Superior temporal gyrus (tissue), 1 donor: ENCODE measurements around the gene TACR2.

ENCODE experiments used
- DNase-seq: peaks from one replicate; pipeline ENCODE4 v3.0.0-alpha.2; 2016; ENCODE audit errors: extremely low spot score

Gene TACR2

DNA sequence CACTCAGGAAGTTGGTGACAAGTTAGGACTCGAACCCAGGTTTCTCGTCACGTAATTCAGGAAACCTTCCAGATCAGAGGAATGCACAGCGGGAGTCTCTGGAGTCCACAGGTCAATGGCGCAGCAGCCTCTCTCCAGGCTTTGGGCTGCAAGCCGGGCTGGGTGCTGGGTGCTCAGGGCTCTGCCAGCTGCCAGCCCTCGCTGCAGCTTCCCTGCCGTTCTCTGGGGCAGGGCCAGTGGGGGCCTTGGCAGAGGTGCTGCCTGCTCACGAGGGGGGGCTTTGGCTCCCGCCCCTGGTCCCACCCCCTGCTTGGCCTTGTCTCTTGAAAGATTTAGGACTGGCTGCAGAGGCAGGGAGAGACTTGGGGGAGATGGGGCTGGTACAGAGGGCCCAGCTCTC is at the start of gene TACR2:
Gene TACR2 (minus strand): TSS at position 224 of the 400 bp plus-strand sequence. CDS start 595 bp downstream, outside the sequence.
- DNase-seq: no peak

DNA sequence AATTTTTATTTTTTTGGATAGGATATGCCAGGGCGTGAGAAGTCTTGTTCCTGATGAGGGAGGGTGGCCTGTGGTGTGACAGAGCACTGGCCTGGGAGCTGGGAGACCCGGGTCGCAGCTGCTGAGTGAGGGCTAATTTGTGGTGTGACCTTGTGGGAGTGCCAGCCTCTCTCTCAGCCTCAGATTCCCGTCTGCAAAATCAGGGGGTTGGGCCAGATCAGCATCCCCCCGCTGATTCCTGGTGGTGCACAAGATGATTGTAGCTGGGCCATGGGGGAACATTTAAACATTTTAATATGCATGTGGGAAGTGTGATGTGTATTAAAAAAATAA is 49.4 kb upstream of the TACR2 start:
- no peak for DNase-seq

GRCh38 chr10:69465457-69466157 is 48.9 kb upstream of the TACR2 start:
- DNase-seq: no peak

DNA sequence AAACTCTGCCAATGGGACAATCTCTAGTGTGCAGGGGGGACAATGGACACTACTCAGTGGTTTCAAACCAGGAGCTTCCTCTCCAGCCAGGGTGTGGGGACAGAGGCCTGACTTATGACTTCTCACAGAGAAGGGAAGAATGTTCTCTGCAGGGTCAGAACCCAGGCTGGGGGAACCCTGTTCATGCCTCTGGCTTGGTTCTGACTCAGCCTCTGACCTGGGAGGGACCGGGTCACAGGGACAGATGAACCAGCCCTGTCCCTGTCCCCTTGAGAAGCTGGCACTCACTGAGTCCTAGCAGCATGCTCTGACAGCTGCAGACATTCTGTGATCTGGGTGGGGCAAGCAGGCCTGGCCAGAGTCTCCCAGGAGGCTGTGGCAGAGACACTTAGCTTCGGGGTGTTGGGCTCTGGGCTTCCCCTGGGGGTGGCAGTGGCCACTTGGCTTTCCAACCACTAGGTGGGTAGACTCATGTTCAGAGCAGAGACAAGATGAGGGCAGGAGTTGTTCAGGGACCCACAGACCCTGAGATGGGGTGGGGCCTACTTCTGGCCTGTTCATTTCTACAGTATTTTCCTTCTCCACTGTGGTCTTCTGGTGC is 48.2 kb upstream of the TACR2 start:
- DNase-seq: peak; percentile 68

DNA sequence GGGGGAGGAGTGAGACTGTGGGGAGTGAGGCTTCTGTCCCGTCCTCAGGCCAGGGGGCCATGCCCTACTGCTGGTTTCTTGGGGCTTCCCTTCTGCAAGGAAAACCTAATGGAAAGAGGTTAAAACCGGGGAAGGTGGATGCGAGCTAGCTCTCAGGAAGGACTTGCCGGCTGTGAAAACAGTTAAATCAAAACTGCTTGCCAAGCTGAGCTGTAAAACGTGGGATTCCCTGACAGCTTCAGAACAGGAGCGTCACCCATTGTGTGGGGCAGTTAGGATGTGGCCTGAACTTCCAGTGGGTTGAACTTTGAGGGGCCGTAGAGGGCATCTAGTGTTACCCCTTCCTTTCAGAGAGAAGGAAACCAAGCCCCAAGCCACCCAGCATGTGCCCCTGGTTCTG is 47.7 kb upstream of the TACR2 start:
- no peak for DNase-seq

DNA sequence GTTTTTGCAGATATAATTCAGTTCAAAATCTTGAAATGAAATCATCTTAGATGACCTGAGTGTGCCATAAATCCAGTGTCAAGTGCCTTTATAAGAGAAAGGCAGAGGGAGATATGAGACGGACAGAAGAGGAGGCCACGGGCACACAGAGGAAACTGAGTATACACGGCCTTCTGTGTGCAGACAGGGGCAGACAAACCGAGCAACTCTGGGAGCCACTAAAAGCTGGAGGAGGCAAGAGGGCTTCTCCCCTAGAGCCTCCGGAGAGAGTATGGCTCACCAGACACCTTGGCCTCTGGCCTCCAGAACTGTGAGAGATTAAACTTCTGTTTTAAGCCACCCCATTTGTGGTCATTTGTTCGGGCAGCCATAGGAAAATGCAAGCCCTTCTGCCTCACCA is 47.2 kb upstream of the TACR2 start:
- no peak for DNase-seq

- DNase-seq: no peak
Observed at GRCh38 chr10:69461243-69462025, 44.7 kb upstream of the TACR2 start.

DNA sequence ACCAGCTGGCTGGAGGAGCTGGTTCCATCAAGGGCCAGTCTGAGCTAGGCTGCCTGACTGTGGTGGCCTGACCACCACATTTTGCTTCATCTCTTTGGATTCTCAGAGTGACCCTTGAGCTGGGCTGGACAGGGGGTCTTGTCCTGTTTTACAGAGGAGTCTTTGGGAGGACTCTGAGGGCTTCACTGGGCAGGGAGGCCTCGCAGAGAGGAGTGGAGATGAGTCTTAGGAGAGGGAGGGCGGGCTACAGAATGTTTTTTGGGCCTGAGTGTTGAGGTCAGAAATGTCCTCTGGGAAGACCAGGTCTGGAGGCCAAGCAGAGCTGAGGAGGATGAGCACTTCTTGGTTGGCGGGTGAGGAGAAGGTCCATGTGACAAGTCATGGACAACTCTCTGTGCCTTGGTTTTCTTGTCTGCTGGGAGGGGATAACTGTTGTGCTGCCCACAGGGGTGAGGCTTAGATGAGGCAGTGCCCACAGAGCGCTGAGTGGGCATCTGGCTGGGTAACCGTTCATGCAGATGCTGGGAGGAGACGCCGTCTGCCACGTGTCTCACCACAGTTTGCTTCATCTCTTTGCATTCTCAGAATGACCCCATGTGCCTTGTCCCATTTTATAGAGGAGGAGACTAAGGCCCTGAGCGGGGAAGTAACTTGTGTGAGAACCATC is 44.0 kb upstream of the TACR2 start:
- DNase-seq: no peak

DNA sequence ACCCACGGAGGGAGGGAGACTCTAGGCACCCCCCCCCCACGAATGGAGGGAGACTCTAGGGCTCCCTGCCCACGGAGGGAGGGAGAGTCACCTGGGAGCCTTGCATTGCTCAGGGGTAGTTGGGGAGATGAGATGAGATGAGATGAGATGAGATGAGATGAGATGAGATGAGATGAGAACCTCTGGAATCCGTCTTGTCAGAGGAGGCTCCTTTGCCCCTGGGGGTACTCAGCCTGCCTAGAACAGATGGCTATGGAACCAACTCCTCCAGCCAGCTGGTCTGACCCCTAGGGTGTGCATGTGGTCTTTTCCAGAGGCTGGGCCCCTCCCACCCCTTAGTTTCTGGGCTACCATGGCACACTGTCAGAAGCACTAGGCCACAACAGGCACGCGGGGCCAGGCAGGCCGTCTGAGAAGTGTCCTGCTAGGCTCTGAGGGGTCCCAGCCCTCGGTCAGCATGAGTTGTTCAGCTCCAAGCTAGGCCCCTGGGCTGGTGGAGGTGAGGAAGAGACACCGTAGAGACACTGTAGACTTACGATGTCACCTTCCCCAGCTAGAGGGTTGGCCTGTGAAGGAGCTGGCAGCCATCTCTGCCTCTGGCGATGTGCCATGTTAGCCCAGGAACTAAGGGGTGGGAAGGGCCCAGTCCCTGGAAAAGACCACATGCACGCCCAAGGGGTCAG is 43.3 kb upstream of the TACR2 start:
- peak; percentile 8 for DNase-seq

- DNase-seq: peak; percentile 9
Observed at GRCh38 chr10:69459101-69459790, 42.5 kb upstream of the TACR2 start.

DNA sequence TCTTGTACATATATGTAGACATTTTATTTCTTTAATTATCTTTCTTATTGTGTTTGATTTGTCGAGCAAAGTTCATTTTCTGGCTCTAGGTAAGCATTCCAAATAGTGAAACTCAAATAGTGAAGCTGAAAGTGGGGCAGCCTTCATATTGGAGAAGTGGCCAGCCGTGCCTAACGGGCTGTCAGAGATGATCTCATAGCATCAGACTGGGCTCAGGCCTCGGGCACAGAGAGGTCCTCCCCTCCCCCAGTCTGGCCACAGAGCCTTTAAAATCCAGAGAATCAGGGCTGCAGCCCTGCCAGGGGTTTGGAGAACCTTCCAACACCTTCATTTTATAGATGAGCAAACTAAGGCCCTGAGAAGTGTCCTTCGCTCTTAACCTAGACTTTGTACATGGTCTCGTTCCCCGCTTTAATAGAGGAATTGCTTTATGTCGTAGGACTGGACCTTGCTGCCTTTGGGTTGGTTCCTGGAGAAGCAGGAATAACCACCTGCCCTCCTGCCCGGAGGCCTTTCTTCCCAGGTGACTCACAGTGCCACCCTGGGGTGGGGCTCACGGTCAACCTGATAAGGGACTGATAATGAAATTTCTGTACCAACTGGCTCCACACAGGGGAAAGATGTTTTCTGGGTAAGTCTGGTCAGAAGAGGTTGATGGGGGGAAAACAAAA is 41.8 kb upstream of the TACR2 start:
- DNase-seq: peak; percentile 86

DNA sequence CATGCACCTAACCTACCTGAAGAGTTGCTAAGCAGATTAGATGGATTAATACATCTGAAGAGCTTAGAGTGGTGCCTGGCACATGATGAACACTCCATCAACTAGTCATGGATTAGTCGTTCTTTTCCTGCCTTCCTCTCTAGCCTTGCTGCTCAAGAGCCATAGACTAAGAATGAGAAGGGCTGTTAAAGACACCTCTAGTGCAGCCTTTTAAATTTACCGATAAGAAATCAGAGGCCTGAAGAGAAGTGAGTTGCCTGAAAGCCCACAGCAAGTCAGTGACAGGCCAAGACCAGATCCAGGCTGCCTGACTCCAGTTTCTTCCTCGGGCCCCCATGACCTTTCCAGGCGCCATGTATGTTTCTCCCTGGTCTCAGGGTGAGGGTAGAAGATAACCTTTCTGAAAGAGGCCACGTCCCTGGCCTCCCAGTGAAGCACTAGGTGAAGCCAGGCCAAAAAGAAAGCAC is 41.1 kb upstream of the TACR2 start:
- peak; percentile 18 for DNase-seq

DNA sequence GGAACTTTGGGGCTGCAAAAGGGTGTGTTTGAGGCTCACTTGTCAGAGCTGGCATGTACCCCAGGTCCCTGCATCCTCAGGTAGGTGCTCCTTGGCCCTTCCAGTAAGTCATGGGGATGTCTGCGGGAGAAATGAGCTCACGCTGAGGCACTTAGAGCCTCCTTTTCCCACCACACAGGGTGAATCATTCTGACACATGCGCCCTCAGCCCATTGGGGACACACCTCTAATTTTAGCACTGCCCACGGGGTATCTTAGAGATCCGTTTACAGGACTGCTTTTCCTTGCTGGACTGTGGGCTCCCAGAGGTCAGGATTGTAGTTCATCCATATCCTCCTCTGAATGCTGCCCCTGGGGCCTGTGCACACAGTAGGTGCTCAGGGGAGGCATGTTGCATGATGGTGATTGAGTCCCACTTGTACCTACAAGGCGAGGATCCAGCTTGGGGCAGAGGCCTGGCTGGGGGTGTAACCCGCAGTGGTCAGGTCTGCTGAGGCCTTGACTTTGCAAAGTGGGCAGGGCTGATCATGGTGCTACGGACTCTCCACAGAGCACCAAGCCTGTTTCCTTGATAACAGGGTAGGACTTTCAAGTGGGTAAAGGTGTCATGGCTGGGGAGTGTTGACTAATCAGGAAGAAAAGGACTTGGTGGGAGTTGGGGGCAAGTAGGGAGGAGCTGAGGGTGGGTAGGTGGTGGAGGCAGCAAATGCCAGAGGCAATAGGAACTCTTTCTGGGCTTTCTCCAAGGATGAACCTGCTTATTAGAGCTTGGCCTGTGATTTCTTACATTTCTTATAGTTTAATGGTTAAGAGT is 40.4 kb upstream of the TACR2 start:
- DNase-seq: no peak

DNA sequence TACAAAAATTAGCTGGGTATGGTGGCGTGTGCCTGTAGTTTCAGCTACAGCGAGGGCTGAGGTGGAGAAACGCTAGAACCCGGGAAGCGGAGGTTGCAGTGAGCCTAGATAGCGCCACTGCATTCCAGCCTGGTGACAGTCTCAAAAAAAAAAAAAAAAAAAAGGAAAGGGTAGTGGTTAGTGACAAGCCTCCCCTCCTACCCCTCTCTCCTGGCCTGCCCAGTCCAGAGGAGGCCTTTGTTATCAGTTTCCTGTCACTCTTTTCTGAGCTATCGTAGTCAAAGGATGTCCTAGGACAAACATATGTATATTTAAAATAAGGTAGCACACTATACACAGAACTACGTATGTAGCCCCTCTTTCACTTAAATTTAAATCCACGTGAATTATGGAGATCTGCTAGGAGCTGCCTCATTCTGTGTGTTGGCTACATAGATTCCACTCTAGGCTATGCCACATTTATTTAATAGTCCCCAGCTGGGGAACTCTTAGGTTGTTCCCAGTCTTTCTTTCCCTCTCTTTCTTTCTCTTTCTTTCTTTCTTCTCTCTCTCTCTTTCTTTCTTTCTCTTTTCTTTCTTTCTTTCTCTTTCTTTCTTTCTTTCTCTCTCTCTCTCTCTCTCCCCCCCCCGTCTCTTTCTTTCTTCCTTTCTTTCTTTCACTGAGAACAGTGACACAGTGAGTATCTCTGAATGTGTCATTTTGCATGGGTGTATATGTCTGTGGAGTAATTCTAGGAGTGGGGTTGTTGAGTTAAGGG is 38.5 kb upstream of the TACR2 start:
- DNase-seq: peak; percentile 11

DNA sequence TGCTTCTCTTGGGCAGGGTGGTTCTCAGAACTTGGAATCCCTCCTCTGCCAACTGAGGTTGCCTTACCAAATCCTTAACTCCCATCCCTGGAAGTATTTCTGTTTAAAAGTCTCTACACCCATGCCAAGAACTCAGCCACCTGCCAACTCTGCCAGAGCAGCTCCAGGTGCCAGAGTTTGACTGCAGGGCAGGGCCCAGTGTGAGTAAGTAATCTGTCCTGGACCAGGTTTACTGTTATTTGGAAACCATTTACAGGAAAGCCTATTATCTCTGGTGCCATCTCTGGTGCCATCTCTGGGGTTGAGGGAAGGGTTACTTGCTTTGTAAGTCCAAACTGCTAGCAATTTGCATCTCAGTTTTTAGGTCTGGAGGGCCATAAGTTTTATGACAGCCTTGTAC is 37.1 kb upstream of the TACR2 start:
- DNase-seq: no peak

DNA sequence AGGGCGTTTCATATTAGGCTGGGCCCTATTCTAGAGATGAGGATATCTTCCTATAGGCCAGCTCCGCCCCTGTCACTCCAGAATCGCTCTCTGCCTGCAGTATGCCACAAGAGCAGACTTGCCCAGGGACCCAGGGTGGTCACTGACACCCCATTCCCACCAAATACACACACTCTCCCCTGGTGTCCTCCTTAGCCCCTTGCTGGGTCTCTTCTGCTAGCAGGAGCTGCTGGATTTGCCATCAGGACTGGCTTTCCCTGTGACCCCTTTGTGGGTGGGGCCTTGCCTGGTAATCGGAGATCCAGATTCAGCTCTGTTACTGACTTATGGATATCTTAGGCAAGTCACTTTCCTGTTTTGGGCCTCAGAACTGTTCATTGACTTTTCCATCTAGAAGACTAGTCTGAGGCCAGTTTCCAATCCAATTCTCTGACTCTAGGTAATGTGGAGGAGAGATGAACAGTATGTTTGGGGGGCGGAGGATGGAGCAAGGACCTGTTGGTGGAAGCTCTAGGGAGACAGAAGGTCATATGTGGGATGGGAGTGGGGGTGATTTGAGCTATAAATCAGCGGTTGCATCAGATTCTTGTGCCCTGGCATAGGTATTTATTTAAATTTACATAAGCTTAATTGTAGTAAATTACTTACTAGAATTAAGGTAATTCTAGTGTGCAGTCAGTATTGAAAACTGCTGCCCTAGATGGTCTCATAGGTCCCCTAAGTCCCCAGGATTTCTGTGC is 36.1 kb upstream of the TACR2 start:
- no peak for DNase-seq

DNA sequence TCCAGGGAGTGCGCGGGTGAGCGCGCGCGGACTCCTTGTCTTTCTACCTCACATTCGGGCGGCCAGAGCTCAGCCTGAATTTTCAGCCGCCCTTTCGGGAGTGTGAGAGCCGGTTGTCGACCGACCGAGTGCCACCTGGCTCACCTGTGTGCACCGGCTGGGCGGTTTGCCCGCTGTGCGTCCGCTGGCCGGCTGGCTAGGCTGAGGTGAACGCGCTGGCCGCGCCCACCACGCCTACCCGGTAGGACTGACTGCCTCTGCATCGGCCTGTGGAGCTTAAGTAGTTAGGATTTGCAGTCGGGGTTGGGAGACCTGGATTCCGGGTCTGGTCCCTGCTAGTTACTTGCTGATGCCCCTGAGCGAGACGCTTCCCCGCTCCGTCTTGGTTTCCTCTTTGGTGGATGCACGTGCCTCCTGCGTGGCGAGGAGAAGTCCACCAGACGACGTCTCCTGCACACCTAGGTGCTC is 35.1 kb upstream of the TACR2 start:
- DNase-seq: no peak

DNA sequence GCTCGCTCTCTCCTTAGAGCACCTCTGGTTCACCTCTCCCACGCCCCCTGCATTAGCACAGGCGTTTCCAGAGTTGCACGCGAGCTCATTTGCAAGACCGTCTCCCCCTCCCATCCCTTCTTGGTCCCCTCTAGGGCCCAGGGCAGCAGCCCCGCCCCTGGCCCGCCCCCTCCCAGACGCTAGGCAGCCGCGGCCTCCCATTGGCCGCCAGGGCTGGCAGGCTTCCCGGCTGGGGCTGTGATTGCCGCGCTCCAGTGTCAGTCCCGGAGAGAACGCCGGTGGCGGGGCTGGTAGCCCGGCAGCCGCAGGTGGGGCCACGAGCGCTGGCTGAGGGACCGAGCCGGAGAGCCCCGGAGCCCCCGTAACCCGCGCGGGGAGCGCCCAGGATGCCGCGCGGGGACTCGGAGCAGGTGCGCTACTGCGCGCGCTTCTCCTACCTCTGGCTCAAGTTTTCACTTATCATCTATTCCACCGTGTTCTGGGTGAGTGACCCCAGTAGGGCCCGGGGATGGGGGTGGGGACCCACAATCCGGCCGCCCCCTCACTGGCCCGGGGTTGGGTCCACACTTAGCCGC is 34.6 kb upstream of the TACR2 start, which contains the start of gene TSPAN15:
Gene TSPAN15 (plus strand): TSS at position 257 of the 575 bp plus-strand sequence. CDS start 130 bp downstream, at position 387.
- DNase-seq: peak; percentile 94
